OCI-LY1 (cell line): Measurements from ENCODE around the gene RBM45.

Experiments used
- CTCF ChIP-seq: fragments of 200-600 bp; sonication (generic), shearing (Covaris generic); IDR thresholded peaks from 2 replicates; pipeline ENCODE4 v1.5.1; 2017; ENCODE audit warnings: mild to moderate bottlenecking, antibody characterized with exemption, low read length, moderate library complexity, mixed read lengths
- EZH2 ChIP-seq: fragments of 200-600 bp; sonication (generic), shearing (Covaris generic); IDR thresholded peaks from 2 replicates; pipeline ENCODE4 v1.8.0; 2017; ENCODE audit warnings: borderline replicate concordance, mixed run types, mild to moderate bottlenecking, antibody characterized with exemption, low read length, moderate library complexity, mixed read lengths

- TF ChIP-seq CTCF: no peak
- no peak for TF ChIP-seq EZH2
Observed at GRCh38 chr2:178111743-178112142, 494 bp upstream of the RBM45 start.
